Stimulated activated CD4-positive, alpha-beta T cell treated with anti-CD3 and anti-CD28 coated beads, Interleukin-15, amount 100 ng/mL, for 24 hours (primary cell): ENCODE results near the gene DIP2C.
"Not testable (repeated sequence)": the region's sequence is repeated elsewhere in the genome, so short reads cannot be mapped to it uniquely, and the experiment has no call there.

Source experiments
- DNase-seq: peaks from one replicate; pipeline ENCODE4 v3.0.0-alpha.2; 2020

Gene DIP2C

DNA sequence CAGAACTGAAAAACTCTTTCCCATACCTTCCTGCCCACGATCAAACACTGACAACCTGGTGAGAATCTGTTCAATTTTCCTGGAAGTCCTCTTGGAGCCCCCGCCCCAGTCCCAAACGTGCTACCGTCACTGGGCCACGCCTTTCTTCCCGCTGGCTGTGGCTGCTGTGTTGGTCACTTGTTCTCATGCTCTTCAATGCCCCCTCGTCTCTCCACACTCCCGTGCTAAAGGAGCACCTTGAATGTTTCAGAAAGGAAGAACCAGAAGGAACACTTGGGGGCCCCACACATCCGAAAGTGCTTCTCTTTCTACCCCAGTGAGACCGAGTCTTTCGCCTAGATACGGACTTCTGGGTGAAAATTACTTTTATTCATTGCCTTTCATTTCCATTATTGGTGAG, 215.1 kb downstream of the DIP2C start:
- DNase-seq, result no peak

DNA sequence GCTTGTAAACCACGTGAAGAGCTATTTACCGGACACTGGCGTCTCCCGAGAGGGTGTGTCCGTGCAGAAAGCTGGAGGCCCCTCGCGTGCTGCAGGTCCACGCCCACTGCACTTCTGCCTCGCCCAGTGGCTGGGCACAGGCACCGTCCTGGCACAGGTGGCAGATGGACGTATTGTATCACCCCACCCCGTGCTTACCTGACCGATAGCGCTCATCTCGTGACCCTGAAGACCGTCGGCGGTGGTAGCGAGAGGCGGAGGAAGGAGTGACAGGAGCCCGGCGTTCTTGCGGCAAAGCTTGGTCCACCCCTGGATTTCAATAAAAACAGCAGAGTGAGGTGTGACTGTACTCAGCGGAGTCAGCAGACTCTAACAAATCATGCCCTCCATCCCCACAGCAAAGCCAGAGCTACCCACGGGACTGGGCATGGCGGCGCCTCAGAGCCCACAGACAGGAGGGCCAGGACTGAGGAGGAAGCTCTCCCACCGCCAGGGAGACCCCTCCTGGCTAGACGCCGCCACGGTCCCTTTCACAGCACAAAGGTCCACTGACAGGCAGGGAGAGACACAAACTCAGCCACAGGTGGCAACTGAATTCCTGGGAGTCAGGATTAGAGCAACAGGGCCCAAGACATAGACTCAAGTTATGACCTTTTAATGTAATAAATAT, 217.1 kb downstream of the DIP2C start:
- DNase-seq, result no peak

DNA sequence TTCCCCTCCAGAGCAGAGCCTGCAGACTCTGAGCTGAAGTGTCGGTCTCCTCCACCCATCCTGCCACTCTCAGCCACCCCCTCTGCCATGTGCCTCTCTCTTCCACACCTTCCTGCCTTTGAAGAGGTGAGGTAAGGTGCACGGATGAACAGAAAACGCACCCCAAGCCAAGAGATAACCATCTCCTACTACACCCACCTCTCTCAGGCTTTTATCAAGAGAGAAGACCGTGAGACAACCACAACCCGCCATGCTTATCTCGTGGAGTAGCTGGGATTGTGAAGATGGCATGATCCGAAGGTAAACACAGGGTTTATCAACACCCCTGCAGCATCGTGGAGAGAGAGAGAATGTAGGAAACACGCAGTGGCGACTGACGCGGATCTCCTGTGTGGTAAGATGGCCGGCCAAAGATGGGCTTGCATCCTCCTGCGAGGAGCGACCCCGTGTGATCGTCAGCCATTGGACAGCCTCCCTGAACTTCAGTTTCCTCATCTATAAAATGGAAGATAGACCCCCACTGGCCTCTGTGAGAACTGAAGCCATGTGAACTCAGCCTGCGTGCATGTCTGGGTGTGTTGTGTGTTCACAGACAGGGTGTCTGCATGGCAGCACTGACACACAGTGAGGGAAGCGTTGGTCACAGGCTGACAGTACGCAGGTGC, 219.0 kb downstream of the DIP2C start:
- peak; percentile 27 for DNase-seq

DNA sequence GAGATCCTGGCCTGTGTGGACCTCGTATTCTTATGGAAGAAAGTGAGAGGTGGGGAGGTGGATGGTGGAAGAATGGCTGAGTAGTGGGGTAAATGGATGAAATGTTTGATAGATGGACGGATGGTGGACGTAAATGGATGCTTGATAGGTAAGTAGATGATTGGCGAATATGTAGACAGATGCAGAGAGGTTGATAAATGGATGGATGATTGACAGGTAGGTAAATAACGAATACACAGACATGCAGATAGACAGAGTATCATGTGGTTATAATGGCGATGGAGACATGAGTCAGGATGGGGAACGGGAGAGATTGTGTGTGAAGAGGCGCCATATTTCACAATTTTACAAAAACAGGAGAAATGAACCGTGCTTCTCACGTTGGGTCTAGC, 219.5 kb downstream of the DIP2C start:
- DNase-seq, result no peak

DNA sequence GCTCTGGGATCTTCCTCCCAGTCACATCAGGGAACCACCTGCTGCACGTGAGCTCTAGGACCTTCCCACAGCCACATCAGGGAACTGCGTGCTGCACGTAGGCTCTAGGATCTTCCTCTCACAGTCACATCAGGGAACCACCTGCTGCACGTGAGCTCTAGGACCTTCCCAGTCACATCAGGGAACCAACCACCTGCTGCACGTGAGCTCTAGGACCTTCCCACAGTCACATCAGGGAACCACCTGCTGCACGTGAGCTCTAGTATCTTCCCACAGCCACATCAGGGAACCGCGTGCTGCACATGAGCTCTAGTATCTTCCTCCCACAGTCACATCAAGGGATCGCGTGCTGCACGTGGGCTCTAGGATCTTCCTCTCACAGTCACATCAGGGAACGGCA, 229.7 kb downstream of the DIP2C start:
- DNase-seq, result no peak

DNA sequence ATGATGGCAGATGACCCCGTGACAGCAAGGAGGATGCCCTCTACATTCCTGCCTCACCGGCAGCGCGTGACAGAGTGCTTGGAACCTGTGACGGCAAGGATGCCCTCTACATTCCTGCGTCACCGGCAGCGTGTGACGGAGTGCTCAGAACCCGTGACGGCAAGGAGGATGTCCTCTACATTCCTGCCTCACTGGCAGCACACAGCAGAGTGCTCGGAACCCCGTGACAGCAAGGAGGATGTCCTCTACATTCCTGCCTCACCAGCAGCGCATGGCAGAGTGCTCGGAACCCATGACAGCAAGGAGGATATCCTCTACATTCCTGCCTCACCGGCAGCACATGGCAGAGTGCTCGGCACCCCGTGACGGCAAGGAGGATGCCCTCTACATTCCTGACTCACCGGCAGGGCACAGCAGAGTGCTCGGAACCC, 231.0 kb downstream of the DIP2C start:
- DNase-seq, result no peak

DNA sequence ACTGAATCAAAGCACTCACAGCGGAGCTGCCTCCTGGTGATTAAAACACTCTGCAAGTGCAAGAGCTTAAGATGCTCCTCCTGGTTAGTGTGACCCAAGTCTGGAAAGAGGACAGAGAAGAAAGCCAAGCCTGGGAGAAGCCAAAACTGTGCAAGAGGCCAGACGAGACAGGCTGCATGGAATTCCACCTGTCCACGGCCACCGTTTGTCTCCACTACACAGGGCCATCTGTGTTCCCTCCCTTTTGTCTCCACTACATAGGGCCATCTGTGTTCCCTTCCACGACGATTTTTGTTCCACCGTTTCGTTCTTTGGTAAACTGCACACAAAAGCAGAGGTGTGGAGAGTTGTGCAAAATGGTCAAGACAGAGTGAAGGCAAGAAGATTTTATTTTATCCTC, 233.0 kb downstream of the DIP2C start:
- DNase-seq, result no peak

DNA sequence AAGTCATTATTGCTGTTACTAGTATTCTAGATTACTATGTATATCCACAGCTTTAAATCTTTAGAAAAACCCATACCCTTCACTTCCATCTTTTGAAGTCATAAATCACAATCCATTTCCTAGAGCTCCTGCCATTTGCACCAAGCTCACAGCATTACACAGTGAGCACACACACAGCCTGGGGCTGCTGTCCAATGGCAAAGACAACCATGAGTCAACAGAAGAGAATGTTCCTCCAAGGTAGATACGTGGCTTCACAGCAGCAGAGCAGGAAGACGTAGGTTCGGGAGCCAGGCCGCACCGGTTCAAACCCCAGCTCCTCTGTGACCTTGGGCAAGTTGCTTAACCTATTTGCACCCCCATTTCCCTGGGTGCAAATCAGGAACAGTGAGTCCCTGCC, 234.6 kb downstream of the DIP2C start:
- DNase-seq, result peak; percentile 11

DNA sequence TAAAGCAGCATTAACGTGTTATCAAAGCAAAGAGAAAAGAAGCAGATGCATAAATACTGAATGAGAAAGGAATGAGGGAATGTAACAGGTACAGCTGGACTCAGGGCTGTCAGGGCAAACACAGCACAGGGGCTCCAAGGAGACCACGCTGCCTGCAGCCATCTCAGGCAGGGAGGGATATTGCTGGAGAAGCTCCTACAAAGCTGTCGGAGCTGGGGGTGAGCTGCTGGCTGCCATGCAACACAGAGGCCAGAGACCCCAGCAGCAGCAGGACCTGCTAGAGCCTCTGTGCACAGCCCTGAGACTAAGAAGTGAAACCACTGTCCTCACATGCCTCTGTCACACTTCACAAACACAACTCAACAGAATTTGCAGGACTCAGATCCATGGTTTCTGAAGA, 235.8 kb downstream of the DIP2C start:
- DNase-seq, result no peak

DNA sequence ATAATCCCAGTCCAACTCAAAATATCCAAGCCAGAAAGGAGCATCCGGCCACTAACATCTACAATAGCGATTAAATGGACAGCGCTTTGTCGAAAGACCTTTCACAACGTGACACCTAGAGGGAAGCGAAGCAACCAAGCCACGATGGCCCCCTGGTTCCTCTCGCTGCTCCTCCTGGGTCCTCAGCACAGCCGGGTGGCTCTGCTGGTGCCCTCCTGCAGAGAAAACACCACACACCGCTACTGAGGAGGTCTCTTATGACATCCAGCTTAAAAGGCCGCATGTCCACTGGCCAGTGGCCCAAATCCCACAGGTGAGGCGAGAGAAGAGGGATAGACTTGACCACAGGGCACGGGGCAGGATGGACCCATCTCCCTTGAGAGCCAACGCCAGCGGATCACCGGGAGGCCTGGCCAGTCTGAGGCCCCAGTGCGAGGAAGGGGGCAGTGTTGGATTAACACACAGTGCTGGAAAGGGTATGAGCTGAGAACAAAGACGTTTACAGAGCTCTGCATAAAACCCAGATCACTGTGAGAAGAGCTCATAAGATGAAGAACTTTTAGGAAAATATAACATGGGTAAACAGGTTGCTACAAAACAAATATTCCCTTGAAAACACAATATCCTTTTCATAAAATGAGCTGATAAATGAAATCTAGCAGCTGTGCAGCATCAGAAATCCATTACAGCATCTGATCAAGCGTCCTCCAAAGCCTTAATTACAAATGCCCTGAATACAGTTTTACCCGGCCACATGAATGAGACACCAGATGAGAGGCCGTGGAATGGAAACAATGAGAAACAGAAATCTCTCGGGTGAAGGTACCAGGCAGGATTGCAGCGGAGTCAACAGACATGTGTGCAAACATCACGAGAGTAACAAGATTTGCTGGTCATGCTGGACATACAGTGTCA, 236.7 kb downstream of the DIP2C start:
- no peak for DNase-seq

DNA sequence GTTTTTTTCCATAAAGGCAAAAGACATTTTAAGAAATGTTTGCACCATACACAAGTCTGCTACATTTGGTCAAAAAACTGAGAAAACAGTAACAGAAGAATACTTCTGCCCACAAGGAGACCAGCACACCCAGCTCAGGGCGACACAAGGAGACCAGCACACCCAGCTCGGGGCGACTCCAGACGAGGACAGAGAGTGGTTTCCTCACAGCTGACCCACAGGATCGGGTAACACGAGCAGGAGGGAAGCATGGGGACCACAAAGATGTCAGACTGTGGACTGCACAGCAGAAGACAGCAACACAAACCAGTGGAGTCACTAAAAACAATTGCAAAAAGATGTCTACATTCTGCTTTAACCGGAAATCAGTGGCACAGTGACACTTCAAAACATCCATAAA, 237.6 kb downstream of the DIP2C start:
- DNase-seq, result no peak

DNA sequence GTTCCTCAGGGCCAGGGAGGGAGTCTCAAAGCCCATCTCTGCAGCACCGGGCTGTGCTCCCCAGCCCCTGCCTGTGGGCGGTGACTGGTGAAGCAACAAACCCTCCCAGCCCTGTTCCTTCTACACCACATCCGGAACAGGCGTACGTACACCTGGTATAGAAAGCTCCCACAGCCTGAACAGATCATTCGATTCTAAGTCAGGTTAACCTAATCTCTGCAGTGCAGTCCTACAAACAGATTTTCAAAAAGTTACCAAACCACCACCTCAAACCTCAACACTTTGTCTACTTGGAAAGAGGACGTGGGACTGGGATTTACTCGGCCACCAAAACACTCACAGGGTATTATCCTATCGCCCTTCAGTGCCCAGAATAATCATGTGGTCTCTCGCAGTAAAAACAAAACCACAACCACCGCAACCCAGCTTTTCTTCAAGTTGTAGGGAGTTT, 238.4 kb downstream of the DIP2C start:
- peak; percentile 71 for DNase-seq

DNA sequence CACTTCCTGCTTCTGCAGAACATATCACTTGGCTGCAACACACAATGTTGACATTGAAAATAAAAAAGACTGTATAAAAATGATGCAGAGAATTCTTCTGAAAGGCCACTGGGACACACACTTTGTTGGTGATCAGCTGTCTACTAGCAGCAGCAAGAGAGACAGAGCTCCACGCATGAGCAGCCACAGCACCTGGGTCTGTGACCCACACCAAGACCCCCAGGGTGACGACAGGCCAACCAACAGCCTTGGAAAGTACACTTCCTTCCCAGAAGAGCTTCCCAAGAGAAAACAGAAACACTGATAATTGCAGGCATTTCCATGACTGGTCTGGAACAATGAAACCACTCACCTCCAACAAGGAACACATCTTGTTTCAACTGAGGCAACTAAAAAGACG, 239.0 kb downstream of the DIP2C start:
- DNase-seq, result no peak

DNA sequence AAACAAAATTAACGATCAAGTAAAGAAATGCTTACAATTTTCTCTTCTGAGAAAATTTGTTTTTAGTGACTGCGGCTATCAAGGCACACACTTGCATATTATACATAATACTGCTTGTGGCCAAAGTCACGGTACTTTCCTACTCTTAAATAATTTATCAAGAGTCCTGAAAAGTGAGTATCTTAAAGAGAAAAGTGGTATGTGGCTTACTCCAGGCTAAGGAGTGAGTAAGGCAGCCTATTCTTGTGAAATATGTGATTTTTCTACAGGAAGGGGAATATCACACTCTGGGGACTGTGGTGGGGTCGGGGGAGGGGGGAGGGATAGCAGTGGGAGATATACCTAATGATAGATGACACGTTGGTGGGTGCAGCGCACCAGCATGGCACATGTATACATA, 240.1 kb downstream of the DIP2C start:
- not testable (repeated sequence) for DNase-seq

DNA sequence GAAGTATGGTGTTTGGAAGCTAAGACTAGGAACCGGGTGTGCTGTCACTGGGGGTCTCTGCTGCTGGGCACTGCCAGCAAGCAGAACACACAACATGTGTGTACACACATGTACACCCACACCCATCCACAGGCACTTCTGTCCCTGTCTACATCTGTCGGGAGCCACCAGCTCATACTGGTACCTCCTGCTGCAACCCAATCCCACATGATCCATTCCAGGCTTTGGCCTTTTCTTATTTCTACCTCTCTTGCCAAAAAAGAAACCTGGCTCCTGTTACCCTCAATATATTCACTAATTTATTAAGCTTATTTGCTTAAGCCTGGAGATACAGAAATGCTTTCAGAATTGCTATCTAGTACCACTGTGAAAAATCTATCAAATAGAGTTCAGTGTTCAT, 246.0 kb downstream of the DIP2C start:
- DNase-seq, result no peak

DNA sequence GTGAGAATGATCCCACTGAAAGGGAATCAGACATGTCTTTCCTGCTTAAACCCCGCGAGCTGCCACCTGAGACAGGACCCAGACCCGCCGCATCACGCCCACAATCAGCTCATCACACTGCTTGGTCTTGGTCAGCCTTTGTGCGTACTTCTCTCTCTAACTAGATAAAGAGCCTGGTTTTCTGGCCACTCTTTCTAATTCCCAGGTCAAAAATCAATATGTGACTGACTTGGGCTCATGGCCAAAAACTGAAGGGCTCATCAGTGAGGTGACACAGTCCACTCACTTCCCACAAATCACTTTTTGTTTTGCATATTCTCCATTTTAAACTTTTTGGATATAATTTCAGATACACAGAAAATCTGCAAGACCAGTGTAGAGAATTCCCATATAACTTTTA, 247.3 kb downstream of the DIP2C start:
- no peak for DNase-seq

DNA sequence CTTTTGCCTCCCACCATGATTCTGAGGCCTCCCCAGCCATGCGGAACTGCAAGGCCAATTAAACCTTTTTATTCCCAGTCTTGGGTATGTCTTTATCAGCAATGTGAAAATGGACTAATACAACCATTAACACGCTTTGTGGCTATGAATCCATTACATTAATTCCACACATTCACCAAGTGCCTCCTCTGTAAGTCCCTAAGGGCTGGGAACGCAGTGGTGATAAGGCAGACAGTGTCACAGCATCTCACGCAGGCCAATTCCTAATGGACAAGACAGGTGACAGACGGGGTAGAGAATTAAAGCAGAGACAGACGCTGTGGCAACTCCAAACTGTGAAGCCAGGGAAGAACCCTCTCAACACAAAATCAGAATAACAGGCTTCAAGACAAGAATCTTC, 247.8 kb downstream of the DIP2C start:
- no peak for DNase-seq

DNA sequence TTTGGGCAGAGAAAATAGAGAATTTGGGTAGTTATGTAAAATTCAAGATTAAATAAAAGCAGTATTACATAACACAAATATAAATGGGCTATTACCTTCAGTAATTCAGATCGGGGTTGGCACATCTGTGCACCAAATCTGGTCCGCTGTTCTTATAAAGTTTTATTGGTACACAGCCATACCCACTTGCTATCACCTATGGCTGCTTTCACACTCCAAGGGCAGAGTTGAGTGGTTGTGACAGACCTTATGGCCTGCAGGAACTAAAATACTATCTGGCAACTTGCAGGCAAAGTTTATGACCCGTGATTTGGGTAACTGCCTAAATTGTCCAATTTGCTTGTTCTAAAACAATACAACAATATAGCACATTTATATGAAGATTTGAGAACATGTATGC, 249.3 kb downstream of the DIP2C start:
- no peak for DNase-seq

DNA sequence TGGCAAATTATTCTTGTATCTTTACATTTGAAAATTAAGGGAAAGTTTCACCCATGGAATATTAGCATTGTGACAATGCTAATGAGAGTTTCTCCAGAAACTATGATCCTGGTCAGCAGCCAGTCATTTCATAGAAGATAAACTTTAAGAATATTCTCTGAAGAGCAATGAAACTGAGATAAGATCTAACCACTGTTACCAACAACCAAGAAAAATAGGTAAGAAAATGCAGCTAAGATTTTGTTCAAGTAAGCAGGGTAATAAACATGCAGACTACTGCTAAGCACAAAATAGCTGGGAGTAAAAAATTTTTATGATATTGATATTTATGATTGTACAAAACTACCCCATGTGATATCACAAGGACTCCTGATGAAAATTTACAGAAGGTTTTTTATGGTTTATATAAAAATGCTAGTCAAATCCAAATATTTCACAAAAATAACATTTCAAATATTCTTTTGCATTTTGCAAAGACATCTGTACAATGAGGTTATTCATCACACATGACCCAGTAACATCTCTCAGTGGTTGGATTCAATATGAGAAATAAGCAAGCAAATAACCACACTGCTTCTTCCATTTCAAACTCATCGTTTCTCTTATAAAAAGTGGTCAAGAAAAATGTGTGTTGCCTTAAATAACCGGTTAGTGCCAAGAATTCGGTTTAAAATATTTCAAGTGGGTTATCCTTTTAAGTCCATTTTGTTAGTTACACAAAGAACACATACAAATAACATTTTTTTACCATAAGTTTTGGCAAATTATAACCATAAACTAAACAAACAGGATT, 251.6 kb downstream of the DIP2C start:
- no peak for DNase-seq

DNA sequence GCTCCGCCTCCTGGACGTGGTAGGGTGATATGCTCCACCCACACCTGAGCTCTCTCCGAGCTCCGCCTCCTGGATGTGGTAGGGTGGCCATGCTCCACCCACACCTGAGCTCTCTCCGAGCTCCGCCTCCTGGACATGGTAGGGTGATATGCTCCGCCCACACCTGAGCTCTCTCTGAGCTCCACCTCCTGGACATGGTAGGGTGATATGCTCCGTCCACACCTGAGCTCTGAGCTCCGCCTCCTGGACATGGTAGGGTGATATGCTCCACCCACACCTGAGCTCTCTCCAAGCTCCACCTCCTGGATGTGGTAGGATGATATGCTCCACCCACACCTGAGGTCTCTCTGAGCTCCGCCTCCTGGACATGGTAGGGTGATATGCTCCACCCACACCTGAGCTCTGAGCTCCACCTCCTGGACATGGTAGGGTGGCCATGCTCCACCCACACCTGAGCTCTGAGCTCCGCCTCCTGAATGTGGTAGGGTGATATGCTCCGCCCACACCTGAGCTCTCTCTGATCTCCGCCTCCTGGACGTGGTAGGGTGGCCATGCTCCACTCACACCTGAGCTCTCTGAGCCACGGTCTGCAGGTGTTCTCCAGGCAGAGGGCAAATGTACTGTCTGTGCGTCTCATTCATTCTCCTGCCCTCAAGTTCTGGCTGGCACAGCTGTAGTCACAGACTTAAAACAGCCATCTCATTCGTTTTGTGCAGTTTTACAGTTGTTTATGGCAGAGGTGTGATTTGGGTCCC, 252.4 kb downstream of the DIP2C start:
- DNase-seq, result no peak

DNA sequence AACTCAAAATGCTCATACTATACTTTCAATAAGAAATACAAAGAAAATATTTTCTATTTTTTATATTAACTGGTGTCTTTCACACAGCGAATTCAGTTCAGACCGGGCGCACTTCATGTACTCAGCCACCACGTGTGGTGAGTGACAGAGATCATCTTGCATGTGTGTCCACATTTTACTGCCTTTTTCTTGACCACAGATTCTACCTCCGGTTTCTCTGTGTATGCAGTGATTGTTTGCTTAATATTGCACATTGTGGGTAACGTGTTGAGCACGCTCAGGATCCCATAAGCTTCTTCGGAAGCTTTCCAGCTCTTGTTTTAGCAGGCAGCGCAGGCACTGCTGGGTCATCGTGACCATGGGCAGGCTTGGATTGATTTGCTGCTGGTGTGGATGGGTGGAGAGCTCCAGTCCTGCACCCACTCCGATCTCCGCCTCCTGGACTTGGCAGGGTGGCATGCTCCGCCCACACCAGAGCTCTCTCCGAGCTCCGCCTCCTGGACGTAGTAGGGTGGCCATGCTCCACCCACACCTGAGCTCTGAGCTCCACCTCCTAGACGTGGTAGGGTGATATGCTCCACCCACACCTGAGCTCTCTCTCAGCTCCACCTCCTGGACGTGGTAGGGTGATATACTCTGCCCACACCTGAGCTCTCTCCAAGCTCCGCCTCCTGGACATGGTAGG, 253.3 kb downstream of the DIP2C start:
- DNase-seq, result no peak

DNA sequence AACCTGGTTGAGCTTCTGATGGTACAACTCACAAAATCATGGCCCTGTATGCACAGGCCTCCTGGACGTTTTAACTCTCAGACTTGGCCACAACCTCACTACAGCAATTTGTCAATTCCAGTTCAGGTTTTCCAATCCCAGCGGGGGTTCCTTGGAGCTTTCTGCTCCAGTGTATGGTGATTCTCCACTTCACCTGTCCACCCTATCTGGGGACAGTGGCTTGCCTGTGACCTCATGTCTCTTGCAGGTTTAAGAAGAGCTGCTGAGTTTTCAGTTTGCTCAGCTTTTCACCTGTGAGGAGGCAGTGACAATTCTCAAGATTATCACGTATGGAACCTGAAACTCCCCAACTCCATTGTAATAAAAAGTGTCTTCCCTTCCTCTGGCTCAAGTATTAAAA, 254.1 kb downstream of the DIP2C start:
- DNase-seq, result no peak
